PC-3 (cell line): ENCODE results near the gene RAB7A. TPM values are rescaled to one million over a fixed set of nuclear protein-coding genes. Genes with fewer than 3 reads are reported as not detected.

ENCODE experiments used
- ATAC-seq: fragments of 200-7000 bp; cut with Tn5 transposase; 2 replicates; pipeline ENCODE4 v1.9.1; 2020; ENCODE audit warnings: mild to moderate bottlenecking, moderate library complexity
- BruUV-seq: library from RNA; stranded (reverse); fragments of 400-500 nt; replicated peaks from 2 replicates; lab custom pipeline; 2021; lab: Mats Ljungman, UMichigan
- CTCF ChIA-PET: fragments of 300-600 bp; sonication (Branson Sonifier 250); formaldehyde crosslinking; loops from one replicate; lab custom pipeline; 2022; ENCODE audit warnings: antibody characterized with exemption; lab: Charles Lee
- POLR2A ChIA-PET: fragments of 300-600 bp; sonication (Branson Sonifier 250); formaldehyde crosslinking; loops from one replicate; lab custom pipeline; 2022; ENCODE audit warnings: antibody characterized with exemption; ENCODE audit not compliant: unreplicated experiment; lab: Charles Lee
- DNase-seq: peaks from one replicate; pipeline ENCODE4 v3.0.0-alpha.2; 2015
- H2AFZ ChIP-seq: fragments of 300-600 bp; sonication (generic); 2 replicates; pipeline ENCODE4 v1.6.0; 2016; ENCODE audit warnings: antibody characterized with exemption, low read length
- H3F3A ChIP-seq: fragments of 300-600 bp; sonication (generic); one replicate; pipeline ENCODE4 v1.6.0; 2017; ENCODE audit warnings: antibody characterized with exemption, low read length, control low read depth, mild to moderate bottlenecking; ENCODE audit not compliant: unreplicated experiment
- H3K27ac ChIP-seq: fragments of 300-600 bp; sonication (generic); 2 replicates; pipeline ENCODE4 v1.5.1; 2016; ENCODE audit warnings: mild to moderate bottlenecking, low read length
- H3K27me3 ChIP-seq: fragments of 300-600 bp; sonication (generic); 2 replicates; pipeline ENCODE4 v1.6.1; 2016; ENCODE audit warnings: low read length, mixed read lengths
- H3K36me3 ChIP-seq: fragments of 300-600 bp; sonication (generic); 2 replicates; pipeline ENCODE4 v1.6.1; 2016; ENCODE audit warnings: low read depth, mixed run types, low read length, mixed read lengths
- H3K4me1 ChIP-seq: fragments of 300-600 bp; sonication (generic); 2 replicates; pipeline ENCODE4 v1.5.1; 2016; ENCODE audit warnings: low read length; ENCODE audit not compliant: insufficient read depth
- H3K4me2 ChIP-seq: fragments of 300-600 bp; sonication (generic); 2 replicates; pipeline ENCODE4 v1.6.0; 2016; ENCODE audit warnings: low read length
- H3K4me3 ChIP-seq: fragments of 300-600 bp; sonication (generic); 2 replicates; pipeline ENCODE4 v1.5.1; 2016; ENCODE audit warnings: mild to moderate bottlenecking, low read length, mixed read lengths
- H3K79me2 ChIP-seq: fragments of 300-600 bp; sonication (generic); 2 replicates; pipeline ENCODE4 v1.6.1; 2017; ENCODE audit warnings: low read length, mixed read lengths
- H3K9ac ChIP-seq: fragments of 300-600 bp; sonication (generic); 2 replicates; pipeline ENCODE4 v1.6.0; 2016; ENCODE audit warnings: mild to moderate bottlenecking, low read length
- H3K9me2 ChIP-seq: fragments of 300-600 bp; sonication (generic); replicated peaks from 2 replicates; pipeline ENCODE4 v1.6.1; 2016; ENCODE audit warnings: mixed run types, low read length, mixed read lengths
- H3K9me3 ChIP-seq: fragments of 300-600 bp; sonication (generic); 2 replicates; pipeline ENCODE4 v1.6.1; 2016; ENCODE audit warnings: low read length, mixed read lengths
- H4K20me1 ChIP-seq: fragments of 300-600 bp; sonication (generic); 2 replicates; pipeline ENCODE4 v1.6.1; 2016; ENCODE audit warnings: low read length, mixed read lengths
- CTCF ChIP-seq: fragments of 300-600 bp; sonication (generic); conservative IDR thresholded peaks from 2 replicates; pipeline ENCODE4 v1.5.1; 2017; ENCODE audit warnings: antibody characterized with exemption, low read depth, mild to moderate bottlenecking, low read length
- EZH2 ChIP-seq: fragments of 300-600 bp; sonication (generic); IDR thresholded peaks from one replicate; pipeline ENCODE4 v1.6.1; 2017; ENCODE audit warnings: antibody characterized with exemption, mild to moderate bottlenecking, low read length; ENCODE audit not compliant: unreplicated experiment
- EZH2phosphoT487 ChIP-seq: fragments of 300-600 bp; sonication (generic); IDR thresholded peaks from 2 replicates; pipeline ENCODE4 v1.6.1; 2018; ENCODE audit warnings: mild to moderate bottlenecking, antibody characterized with exemption, low read length, borderline replicate concordance
- intact Hi-C: fragments of 100-400 bp; cut with micrococcal nuclease; formaldehyde crosslinking; loops from 2 replicates; pipeline ENCODE4 v1.9.0; 2023
- total RNA-seq: library from RNA; depleted of rRNA; stranded (reverse); fragments of >200 nt; gene quantifications from 2 replicates; pipeline ENCODE4 v1.2.3, GENCODE V29; 2014

Gene RAB7A
- total RNA-seq, 1 experiment from 2014 or later: 48.0 TPM

DNA sequence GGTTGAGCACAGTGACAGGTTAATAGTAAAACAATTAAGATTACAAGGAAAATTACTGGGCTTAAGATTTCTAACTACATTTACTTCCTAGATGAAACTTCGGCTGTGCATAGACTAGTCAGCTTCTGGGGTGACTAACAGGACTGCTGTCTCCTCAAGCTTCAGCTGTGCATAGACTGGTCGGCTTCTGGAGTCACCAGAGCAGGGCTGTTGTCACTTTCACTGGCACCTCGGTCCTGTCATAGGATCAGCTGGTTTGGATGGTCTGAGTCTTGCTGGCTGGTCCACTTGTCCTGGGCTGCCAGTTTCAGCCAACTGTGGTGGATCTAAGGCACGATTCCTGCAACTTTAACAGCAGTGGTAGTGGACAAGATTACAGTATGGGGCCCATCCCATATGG, 129.6 kb downstream of the RAB7A start:
- TF ChIP-seq EZH2 (no peak), EZH2phosphoT487 (no peak), CTCF (no peak)
- H4K20me1 ChIP-seq: no peaks in the 10 kb centered on the region
- H3F3A ChIP-seq: no peaks in the 10 kb centered on the region
- POLR2A ChIA-PET: no interaction called here
- H3K9ac ChIP-seq: no peak overlapping the region
- H3K4me2 ChIP-seq: no peak overlapping the region
- DNase-seq (no peak), ATAC-seq (no peak)
- H3K9me3 ChIP-seq: peaks cover 13% of the 10 kb centered on the region; the same call in 1 of the 2 replicates
- CTCF ChIA-PET: no interaction called here
- no peaks in the 10 kb centered on the region for H3K27me3 ChIP-seq
- no peak overlapping the region for H3K27ac ChIP-seq
- H3K4me1 ChIP-seq: no peaks in the 10 kb centered on the region
- H3K79me2 ChIP-seq: no peaks in the 10 kb centered on the region
- no peak overlapping the region for H2AFZ ChIP-seq
- H3K9me2 ChIP-seq: no peaks in the 10 kb centered on the region
- intact Hi-C loops: no loop called here
- H3K36me3 ChIP-seq: no peaks in the 10 kb centered on the region
- no peak overlapping the region for H3K4me3 ChIP-seq
- BruUV-seq: no TSS peak

DNA sequence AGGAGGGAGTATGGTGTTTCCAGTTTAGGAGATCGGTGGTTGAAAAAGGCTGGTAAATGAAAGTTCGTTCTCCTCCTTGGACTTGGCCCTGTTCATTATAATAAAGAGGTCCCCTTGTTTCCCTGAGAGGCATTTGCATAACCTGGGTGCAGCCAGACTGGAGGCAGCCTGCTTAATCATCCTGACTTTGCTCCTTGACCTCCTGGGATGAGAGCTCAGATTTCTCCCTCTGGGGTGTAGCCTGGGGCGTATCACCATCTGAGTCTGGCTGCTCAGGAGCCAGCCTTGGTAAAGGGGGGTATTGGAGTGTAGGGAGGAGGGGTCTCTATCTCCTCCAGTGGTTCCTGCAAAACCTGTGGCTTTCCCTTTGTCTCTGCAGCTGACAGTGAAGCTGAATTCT, 132.2 kb downstream of the RAB7A start:
- Histone ChIP-seq H3K79me2 (no peaks in the 10 kb centered on the region), H3K4me2 (no peak overlapping the region), H3K4me3 (no peak overlapping the region), H3K9me2 (no peaks in the 10 kb centered on the region), H4K20me1 (no peaks in the 10 kb centered on the region), H2AFZ (no peak overlapping the region), H3K27ac (no peak overlapping the region), H3K4me1 (no peaks in the 10 kb centered on the region), H3K36me3 (no peaks in the 10 kb centered on the region), H3F3A (no peaks in the 10 kb centered on the region), H3K27me3 (no peaks in the 10 kb centered on the region), H3K9ac (no peak overlapping the region), H3K9me3 (peaks cover 13% of the 10 kb centered on the region; the same call in 1 of the 2 replicates)
- no peak for ATAC-seq
- no TSS peak for BruUV-seq
- ChIA-PET POLR2A (no interaction called here), CTCF (no interaction called here)
- intact Hi-C loops: no loop called here
- DNase-seq: no peak
- TF ChIP-seq EZH2 (no peak), EZH2phosphoT487 (no peak), CTCF (no peak)

- no peak overlapping the region for H3K9ac ChIP-seq
- peaks cover 13% of the 10 kb centered on the region; the same call in 1 of the 2 replicates for H3K9me3 ChIP-seq
- no peaks in the 10 kb centered on the region for H4K20me1 ChIP-seq
- no peak overlapping the region for H3K4me2 ChIP-seq
- H3K4me3 ChIP-seq: no peak overlapping the region
- no peaks in the 10 kb centered on the region for H3K4me1 ChIP-seq
- H3K36me3 ChIP-seq: no peaks in the 10 kb centered on the region
- ATAC-seq: no peak
- intact Hi-C loops: no loop called here
- POLR2A ChIA-PET: no interaction called here
- no peak overlapping the region for H3K27ac ChIP-seq
- no peaks in the 10 kb centered on the region for H3K9me2 ChIP-seq
- H3F3A ChIP-seq: no peaks in the 10 kb centered on the region
- H3K79me2 ChIP-seq: no peaks in the 10 kb centered on the region
- H3K27me3 ChIP-seq: no peaks in the 10 kb centered on the region
- no peak for DNase-seq
- CTCF ChIA-PET: no interaction called here
- TF ChIP-seq CTCF (no peak), EZH2 (no peak), EZH2phosphoT487 (no peak)
- BruUV-seq: no TSS peak
- H2AFZ ChIP-seq: no peak overlapping the region
Measured at GRCh38 chr3:128859630-128860029, 133.6 kb downstream of the RAB7A start.
